ENCODE data around the gene GALNT7.

DNA sequence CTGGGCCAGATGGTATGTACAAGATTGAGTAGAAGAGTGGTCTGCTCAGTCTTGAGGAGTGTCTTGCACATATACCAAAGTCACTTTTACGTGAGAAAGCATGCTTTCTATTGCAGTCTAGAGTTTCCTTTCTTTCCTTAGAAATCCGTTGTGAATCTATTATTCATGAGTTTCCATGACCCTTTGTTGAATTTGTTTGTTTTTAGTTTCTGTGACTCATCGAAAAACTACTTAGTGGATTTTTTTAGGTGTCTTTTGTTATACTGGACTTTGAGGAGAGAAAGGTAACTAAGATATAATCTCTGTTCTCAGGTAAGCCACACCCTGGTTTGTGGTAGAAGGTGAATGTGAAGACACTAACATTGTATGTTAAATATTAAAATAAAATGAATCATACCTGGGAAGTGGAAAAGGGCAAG lies 23.0 kb downstream of the GALNT7 start:
- TF ChIP-seq SMC3 (IDR thresholded peaks at IDR 0.05; ENCODE audit: low read depth, low read length) (no peak), POLR2AphosphoS5 (IDR thresholded peaks at IDR 0.05; ENCODE audit: low read depth, low read length) (no peak), MXI1 (IDR thresholded peaks at IDR 0.05; ENCODE audit: low read depth, low read length) (no peak), SIN3A (IDR thresholded peaks at IDR 0.05; ENCODE audit: borderline replicate concordance, low read depth, low read length) (no peak), RAD21 (IDR thresholded peaks at IDR 0.05; ENCODE audit: low read length) (no peak), EP300 (IDR thresholded peaks at IDR 0.05; ENCODE audit: borderline replicate concordance in 1 of 2, low read depth in 1 of 2, low read length in 1 of 2) (no peak), NFIC (IDR thresholded peaks at IDR 0.05; ENCODE audit: borderline replicate concordance) (no peak), YY1 (IDR thresholded peaks at IDR 0.05; ENCODE audit: low read depth) (no peak), FOXJ3 (CRISPR knock-in tag; IDR thresholded peaks at IDR 0.05) (no peak)
- TF ChIP-seq, protein P1, sequence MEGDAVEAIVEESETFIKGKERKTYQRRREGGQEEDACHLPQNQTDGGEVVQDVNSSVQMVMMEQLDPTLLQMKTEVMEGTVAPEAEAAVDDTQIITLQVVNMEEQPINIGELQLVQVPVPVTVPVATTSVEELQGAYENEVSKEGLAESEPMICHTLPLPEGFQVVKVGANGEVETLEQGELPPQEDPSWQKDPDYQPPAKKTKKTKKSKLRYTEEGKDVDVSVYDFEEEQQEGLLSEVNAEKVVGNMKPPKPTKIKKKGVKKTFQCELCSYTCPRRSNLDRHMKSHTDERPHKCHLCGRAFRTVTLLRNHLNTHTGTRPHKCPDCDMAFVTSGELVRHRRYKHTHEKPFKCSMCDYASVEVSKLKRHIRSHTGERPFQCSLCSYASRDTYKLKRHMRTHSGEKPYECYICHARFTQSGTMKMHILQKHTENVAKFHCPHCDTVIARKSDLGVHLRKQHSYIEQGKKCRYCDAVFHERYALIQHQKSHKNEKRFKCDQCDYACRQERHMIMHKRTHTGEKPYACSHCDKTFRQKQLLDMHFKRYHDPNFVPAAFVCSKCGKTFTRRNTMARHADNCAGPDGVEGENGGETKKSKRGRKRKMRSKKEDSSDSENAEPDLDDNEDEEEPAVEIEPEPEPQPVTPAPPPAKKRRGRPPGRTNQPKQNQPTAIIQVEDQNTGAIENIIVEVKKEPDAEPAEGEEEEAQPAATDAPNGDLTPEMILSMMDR (IDR thresholded peaks at IDR 0.05), result no peak
- TF ChIP-seq, protein P2, sequence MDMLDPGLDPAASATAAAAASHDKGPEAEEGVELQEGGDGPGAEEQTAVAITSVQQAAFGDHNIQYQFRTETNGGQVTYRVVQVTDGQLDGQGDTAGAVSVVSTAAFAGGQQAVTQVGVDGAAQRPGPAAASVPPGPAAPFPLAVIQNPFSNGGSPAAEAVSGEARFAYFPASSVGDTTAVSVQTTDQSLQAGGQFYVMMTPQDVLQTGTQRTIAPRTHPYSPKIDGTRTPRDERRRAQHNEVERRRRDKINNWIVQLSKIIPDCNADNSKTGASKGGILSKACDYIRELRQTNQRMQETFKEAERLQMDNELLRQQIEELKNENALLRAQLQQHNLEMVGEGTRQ (IDR thresholded peaks at IDR 0.05; ENCODE audit: borderline replicate concordance, low read depth, low read length), result no peak
- TF ChIP-seq, protein P3, sequence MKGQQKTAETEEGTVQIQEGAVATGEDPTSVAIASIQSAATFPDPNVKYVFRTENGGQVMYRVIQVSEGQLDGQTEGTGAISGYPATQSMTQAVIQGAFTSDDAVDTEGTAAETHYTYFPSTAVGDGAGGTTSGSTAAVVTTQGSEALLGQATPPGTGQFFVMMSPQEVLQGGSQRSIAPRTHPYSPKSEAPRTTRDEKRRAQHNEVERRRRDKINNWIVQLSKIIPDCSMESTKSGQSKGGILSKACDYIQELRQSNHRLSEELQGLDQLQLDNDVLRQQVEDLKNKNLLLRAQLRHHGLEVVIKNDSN (IDR thresholded peaks at IDR 0.05; ENCODE audit: borderline replicate concordance, low read depth), result no peak
